HAP-1 (cell line): ENCODE data around the gene COL11A1.
"Not testable (repeated sequence)": the region's sequence is repeated elsewhere in the genome, so short reads cannot be mapped to it uniquely, and the experiment has no call there.

ENCODE experiments used
- DNase-seq, 2 experiments: peaks; one replicate each; pipeline ENCODE4 v3.0.0-alpha.2; 2016 to 2020; ENCODE audit warnings: low spot score in 2 of 2
- H3K27me3 ChIP-seq: fragments of 250-450 bp; sonication (Bioruptor Pico); 2 replicates; pipeline ENCODE4 v1.5.1; 2020; ENCODE audit warnings: low read depth, mild to moderate bottlenecking, moderate library complexity
- H3K36me3 ChIP-seq: fragments of 250-450 bp; sonication (Bioruptor Pico); replicated peaks from 2 replicates; pipeline ENCODE4 v1.5.1; 2020; ENCODE audit warnings: mild to moderate bottlenecking
- H3K4me1 ChIP-seq: fragments of 250-450 bp; sonication (Bioruptor Pico); 2 replicates; pipeline ENCODE4 v1.5.1; 2020; ENCODE audit warnings: mild to moderate bottlenecking
- H3K4me3 ChIP-seq: fragments of 250-450 bp; sonication (Bioruptor Pico); 2 replicates; pipeline ENCODE4 v1.5.1; 2020; ENCODE audit warnings: mild to moderate bottlenecking, moderate library complexity
- H3K9me3 ChIP-seq: fragments of 250-450 bp; sonication (Bioruptor Pico); 2 replicates; pipeline ENCODE4 v1.5.1; 2020; ENCODE audit warnings: mild to moderate bottlenecking, moderate library complexity
- in situ Hi-C: fragments of 300-500 bp; cut with MboI; formaldehyde crosslinking; loops from 3 replicates; pipeline ENCODE4 v1.14.3; 2020; ENCODE audit warnings: low sequenced_read_pairs, inconsistent platforms, mixed read lengths

Gene COL11A1

DNA sequence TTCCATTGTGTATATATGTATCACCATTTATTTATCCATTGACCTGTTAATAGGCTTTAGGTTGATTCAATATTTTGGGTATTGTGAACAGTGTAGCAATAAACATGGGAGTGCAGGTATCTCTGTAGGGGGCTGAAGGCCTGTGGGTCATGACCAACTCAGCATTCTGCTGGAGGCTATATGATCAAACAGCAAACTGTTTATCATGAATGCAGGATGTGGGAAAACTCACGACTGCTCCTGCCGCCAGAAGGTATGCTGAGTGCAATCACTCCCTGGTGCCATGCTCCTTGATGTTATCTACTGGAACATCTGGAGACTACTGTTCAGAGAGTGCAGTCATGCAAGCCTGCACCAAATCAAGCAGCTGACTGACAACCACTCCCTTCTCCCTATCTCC, 275.2 kb downstream of the COL11A1 start:
- Histone ChIP-seq H3K9me3 (no peaks in the 10 kb centered on the region), H3K36me3 (no peaks in the 10 kb centered on the region), H3K27me3 (no peaks in the 10 kb centered on the region), H3K4me3 (no peak overlapping the region), H3K4me1 (no peaks in the 10 kb centered on the region)
- no peak for DNase-seq
- in situ Hi-C loops, result no loop called here

DNA sequence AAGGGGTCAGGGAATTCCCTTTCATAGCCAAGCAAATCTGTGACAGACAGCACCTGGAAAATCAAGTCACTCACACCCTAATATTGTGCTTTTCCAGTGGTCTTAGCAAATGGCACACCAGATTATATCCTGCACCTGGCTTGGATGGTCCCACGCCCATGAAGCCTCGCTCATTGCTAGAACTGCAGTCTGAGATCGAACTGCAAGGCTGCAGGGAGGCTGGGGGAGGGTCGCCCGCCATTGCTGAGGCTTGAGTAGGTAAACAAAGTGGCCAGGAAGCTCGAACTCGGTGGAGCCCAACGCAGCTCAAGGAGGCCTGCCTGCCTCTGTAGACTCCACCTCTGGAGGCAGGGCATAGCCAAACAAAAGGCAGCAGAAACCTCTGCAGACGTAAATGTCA, 281.6 kb downstream of the COL11A1 start:
- H3K9me3 ChIP-seq, H3K4me1 ChIP-seq, H3K27me3 ChIP-seq, H3K36me3 ChIP-seq, DNase-seq, in situ Hi-C loops, H3K4me3 ChIP-seq: not testable (repeated sequence)
